DMS153 (cell line): ENCODE measurements around the gene KATNB1.
A peak's percentile ranks its signal among the peaks of the same experiment; 100 is the strongest.
"Not testable (repeated sequence)": the region's sequence is repeated elsewhere in the genome, so short reads cannot be mapped to it uniquely, and the experiment has no call there.

Experiments used
- DNase-seq: peaks from one replicate; lab custom pipeline; 2025; lab: John Stamatoyannopoulos, UW

KATNB1 gene

GRCh38 chr16:57700781-57701551 lies 34.6 kb upstream of the KATNB1 start:
- no peak for DNase-seq

- DNase-seq = no peak
These were observed 33.7 kb upstream of the KATNB1 start for GRCh38 chr16:57701759-57702371.

DNA sequence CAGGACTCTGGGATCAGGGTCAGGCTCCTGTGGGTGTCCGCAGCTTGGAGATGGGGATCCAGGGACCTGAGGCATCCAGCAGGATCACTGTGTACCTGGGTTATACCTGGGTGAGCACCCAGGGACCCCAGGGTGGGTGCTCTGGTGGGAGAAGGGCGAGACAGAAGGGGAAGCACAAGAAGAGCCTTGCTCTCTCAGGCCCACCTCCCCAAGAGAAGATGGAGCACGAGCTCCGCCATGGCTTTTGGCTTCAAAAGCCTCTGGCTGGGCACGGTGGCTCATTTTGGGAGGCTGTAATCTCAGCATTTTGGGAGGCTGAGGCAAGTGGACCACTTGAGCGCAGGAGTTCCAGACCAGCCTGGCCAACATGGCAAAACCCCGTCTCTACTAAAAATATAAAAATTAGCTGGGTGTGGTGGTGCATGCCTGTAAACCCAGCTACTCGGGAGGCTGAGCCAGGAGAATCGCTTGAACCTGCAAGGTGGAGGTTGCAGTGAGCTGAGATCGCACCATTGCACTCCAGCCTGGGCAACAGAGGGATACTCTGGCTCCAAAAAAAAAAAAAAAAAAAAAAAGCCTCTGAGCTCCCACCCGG lies 32.1 kb upstream of the KATNB1 start:
- DNase-seq = no peak

DNA sequence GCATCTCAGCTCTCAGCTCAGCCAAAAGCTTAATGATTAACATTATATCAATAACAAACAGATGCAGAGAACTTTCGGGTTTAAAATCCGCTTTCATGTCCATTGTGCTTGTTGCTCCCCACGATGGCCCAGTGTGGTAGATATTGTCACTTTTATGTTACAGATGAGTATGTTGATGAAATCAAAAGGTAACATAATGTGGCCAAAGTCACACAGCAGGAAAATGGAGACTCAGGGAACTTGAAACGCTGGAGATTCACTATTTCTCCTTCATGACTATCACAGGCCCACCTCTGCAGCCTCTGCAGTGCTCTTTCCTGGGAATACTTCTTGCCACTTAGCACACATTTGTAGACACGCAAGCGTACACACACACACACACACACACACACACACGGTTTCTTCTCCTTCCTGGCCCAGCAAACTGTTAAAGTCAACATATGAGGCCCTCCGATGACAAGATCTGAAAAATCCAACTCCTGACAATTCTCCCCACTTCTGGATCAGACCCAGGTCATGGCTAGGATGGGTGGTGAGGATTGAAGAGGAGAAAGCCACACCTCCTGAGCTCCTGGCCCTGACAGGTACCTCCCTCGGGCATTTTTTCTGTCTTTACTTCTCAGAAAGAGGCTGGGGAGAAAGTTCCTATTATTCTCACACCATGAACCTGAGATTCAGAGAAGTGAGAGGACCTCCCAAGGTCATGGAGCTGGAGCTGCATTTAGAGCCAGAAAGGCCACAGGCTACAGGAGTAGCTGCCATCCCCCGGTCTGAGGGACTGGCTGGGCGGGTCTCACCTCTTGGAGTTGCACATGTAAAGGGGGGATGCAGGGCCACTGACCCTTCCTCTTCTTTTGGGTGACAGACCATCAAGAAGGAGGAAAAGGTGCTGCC lies 31.3 kb upstream of the KATNB1 start:
- DNase-seq = no peak

DNA sequence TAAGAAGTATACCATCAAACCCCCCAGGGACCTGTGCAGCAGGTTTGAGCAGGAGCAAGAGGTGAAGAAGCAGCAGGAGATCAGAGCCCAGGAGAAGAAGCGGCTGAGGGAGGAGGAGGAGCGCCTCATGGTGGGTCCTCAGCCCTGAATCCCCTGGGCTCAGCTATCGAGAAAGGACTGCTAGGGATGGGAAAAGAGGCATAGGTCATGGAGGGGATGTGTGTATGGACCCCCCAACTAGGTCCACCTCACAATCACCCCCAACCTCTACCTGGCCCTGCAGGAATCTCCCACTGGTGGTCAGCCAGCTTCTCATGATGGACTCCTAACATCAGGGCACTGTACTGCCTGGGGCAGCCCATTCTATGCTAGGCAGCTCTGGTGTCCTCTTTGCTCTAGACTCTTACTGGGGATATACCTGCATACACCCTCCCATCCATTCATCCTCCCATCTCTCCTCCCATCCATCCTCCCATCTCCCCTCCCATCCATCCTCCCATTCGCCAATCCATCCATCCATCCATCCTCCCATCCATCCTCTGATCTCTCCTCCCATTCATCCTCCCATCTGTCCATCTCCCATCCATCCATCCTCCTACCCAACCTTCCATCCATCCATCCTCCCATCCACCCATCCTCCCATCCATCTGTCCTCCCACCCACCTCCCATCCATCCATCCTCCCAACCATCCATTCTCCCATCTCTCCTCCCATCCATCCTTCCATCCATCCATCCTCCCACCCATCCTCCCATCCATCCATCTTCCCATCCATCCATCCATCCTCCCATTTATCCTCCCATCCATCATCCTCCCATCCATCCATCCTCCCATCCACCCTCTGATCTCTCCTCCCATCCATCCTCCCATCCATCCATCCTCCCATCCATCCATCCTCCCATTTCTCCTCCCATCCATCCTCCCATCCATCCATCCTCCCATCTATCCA lies 30.4 kb upstream of the KATNB1 start:
- no peak for DNase-seq

GRCh38 chr16:57706717-57707116 lies 28.9 kb upstream of the KATNB1 start:
- DNase-seq = no peak

DNA sequence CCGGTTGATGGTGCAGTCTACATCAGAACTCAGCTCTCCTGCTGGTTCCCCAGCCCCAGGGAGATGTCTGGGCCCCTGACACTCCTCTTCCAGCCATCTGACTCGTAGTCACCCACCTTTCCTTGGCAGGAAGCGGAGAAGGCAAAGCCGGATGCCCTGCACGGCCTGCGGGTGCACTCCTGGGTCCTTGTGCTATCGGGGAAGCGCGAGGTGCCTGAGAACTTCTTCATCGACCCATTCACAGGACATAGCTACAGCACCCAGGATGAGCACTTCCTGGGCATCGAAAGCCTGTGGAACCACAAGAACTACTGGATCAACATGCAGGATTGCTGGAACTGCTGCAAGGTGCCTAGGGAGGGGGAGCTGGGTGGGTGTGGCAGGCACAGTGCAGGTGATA lies 28.2 kb upstream of the KATNB1 start:
- no peak for DNase-seq

DNA sequence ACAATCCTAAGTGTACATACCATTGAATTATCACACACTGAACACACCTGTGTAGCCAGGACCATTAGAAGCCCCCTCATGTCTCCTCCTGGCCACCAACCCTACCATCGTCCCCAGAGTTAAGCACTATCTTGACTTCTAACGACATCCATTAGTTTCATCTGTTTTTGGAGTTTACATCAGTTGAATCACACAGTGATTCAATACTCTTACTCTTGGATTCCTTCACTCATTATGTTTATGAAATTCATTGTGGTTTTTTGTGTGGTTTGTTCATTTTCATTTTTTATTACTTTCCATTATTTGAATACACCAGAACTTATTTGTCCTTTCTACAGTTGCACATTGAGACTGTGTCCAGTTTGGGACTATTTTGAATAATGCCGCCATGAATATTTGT lies 27.4 kb upstream of the KATNB1 start:
- no peak for DNase-seq

- no peak for DNase-seq
These were observed 25.9 kb upstream of the KATNB1 start for GRCh38 chr16:57709663-57710062.

DNA sequence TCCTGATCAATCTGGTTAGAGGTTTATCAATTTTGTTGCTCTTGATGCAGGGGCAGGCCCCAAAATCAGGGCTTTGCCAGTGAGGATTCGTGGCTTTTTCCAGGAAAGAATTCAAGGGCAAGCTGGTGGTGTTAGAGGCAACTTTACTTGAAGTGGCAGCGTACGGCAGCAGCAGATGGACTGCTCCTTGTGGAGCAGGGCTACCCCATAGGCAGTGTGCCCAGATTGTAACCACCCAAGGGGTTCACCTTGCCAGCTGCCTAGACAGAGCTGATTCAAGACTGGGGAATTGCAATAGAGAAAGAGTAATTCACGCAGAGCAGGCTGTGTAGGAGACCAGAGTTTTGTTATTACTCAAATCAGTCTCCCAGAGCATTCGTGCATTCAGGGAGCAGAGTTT lies 24.2 kb upstream of the KATNB1 start:
- DNase-seq = no peak

DNA sequence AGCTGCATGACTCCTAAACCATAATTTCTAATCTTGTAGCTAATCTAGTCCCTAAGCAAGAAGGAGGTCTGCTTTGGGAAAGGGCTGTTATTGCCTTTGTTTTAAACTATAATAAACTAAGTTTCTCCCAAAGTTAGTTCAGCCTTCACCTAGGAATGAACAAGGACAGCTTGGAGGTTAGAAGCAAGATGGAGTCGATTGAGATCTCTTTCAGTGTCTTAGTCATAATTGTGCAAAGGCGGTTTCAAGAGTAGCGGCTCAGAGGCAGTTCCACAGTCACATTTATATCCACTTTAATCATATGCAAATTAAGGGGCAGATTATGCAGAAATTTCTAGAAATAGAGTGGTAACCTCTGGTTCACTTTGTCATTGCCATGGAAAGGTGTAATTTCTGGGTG lies 23.6 kb upstream of the KATNB1 start:
- no peak for DNase-seq

DNA sequence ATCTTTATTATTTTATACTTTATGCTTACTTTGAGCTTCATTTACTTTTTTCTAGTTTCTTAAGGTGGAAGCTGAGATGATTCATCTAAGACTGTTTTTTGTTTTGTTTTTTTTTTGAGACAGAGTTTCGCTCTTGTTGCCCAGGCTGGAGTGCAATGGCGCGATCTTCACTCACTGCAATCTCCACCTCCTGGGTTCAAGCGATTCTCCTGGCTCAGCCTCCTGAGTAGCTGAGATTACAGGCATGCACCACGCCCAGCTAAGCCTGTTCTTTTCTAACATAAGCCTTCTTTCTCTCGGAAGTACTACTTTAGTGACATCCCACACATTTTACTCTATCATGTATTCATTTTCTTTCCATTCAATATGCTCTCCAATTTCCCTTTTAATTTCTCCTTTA lies 23.0 kb upstream of the KATNB1 start:
- not testable (repeated sequence) for DNase-seq

DNA sequence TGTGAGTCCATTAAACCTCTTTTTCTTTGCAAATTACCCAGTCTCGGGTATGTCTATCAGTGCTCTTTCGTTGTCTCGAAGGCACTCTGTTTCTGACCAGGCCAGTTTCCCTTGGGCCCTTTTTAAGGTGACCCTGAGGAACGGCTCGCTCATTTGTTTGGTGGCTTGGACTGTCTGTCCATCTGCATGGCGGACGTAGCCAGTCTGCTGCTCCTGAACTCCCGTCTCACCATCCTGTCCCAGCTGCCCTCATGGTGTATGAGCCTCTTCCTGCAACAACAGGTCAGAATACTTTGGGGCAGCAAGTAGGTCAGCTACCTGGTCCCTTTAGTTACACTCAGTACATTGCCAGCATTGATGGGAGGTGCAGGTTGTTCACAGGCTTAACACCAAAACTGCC lies 22.0 kb upstream of the KATNB1 start:
- no peak for DNase-seq

GRCh38 chr16:57714047-57714446 lies 21.5 kb upstream of the KATNB1 start:
- DNase-seq = no peak

DNA sequence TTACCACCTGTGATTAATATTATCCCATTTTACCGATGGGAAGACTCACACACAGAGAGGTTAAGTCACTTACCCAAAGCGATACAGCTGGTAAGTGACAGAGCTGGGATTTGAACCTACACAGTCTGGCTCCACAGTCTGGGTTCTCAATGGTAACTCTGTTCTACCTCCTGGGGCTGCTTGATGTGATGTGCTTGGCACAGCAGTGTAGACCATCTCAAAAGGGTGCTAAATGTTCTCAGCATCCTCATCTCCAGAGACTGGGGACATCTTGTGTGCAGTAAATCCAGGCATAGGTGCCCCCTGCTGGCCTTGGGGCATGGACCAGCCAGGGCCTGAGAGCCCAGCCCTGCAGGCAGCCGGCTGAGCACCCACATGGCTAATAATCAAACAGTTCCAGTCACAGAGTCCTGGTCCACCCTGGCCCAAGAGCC lies 15.4 kb upstream of the KATNB1 start:
- DNase-seq = peak; percentile 1

DNA sequence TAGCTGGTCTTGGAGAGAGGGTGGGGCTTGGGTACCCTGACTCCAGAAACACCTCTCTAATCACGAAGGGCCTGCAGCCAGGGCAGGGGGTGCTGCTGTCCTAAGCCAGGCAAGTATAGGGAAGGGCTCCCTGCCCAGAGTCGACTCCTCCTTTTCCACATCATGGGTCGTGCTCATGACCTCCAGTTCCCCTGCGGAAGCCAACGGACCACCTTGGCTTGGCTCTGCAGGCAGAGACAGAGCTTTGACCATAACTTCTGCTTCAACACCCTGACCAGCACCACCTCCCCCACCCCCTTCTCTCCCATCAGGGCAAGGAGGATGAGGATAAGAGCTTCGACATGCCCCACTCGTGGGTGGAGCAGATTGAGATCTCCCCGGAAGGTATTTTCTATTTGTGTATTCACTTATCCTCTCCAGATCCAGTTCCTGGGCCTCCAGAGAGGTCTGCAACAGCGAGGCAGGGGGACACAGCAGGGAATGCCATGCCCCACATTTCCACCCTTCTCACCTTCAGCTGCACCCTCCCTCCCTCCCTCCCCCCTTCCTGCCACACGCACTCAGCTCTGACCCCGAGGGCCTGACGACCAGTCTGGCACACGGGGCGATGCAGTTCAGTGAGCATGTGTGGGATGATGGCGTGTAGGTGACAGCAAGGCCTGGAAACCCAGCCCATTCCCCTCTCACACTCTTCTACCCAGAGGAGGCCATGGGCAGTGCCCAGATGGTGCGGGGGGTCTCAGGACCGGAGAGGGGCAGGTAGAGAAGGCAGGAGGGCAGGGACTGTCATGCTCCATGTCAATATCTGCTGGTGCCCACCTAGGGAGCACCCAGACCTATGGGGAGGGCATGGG lies 14.0 kb upstream of the KATNB1 start:
- no peak for DNase-seq

- DNase-seq = no peak
These were observed 13.4 kb upstream of the KATNB1 start for GRCh38 chr16:57722210-57722499.

GRCh38 chr16:57722651-57723050 lies 12.9 kb upstream of the KATNB1 start:
- DNase-seq = no peak

- no peak for DNase-seq
These were observed 12.4 kb upstream of the KATNB1 start for GRCh38 chr16:57723170-57723569.

DNA sequence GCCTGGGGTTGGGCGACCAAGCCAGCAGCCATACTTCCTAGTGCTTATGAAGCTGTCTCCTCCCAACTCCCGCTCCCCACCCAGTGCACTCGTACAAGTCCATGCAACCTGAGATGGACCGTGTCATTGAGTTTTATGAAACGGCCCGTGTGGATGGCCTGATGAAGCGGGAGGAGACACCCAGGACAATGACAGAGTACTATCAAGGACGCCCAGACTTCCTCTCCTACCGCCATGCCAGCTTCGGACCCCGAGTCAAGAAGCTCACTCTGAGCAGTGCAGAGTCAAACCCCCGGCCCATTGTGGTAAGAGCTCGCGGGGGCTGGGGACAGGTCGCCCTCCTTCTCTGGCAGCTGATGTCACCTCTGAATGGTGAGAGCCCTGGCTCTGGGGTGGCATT lies 11.0 kb upstream of the KATNB1 start:
- DNase-seq = no peak

GRCh38 chr16:57725151-57725550 lies 10.4 kb upstream of the KATNB1 start:
- DNase-seq = no peak
